LNCaP clone FGC (cell line): Measurements from ENCODE around the gene NFIB.

Experiments
- DNase-seq: peaks from one replicate; pipeline ENCODE4 v3.0.0-alpha.2; 2011; ENCODE audit warnings: low read depth
- H3K4me3 ChIP-seq: 2 replicates; pipeline ENCODE4 v1.5.1; 2011; ENCODE audit warnings: mild to moderate bottlenecking, low read depth, low read length, control low read depth
- TF ChIP-seq, protein P1 (sequence below): IDR thresholded peaks from 2 replicates; pipeline ENCODE4 v1.5.1; 2012; ENCODE audit warnings: mild to moderate bottlenecking; ENCODE audit not compliant: control insufficient read depth, insufficient read depth; ENCODE audit errors: extremely low read depth

NFIB gene

GRCh38 chr9:14216612-14217194 lies 97.2 kb downstream of the NFIB start:
- TF ChIP-seq, protein P1, sequence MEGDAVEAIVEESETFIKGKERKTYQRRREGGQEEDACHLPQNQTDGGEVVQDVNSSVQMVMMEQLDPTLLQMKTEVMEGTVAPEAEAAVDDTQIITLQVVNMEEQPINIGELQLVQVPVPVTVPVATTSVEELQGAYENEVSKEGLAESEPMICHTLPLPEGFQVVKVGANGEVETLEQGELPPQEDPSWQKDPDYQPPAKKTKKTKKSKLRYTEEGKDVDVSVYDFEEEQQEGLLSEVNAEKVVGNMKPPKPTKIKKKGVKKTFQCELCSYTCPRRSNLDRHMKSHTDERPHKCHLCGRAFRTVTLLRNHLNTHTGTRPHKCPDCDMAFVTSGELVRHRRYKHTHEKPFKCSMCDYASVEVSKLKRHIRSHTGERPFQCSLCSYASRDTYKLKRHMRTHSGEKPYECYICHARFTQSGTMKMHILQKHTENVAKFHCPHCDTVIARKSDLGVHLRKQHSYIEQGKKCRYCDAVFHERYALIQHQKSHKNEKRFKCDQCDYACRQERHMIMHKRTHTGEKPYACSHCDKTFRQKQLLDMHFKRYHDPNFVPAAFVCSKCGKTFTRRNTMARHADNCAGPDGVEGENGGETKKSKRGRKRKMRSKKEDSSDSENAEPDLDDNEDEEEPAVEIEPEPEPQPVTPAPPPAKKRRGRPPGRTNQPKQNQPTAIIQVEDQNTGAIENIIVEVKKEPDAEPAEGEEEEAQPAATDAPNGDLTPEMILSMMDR, result no peak
- no peak overlapping the region for H3K4me3 ChIP-seq
- DNase-seq, result no peak

DNA sequence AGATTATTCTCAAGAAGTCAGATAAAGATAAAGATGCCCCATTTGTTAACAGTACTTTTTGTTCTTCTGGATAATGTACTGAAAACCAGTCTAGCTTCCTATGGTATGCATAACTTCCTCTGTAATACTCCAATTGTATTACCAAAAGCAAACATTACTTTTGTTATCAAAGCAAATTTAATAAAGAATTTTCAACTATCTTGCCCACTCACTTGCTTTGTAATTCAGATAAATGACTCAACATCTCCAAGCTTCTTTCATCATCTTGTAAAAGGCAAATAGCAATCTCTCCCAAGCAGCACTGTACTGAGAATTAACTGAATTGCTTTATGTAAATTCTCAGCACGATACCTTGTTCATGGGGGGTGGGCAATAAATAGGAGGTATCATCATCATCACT lies 98.3 kb downstream of the NFIB start:
- DNase-seq, result no peak
- TF ChIP-seq, protein P1, result no peak
- no peak overlapping the region for H3K4me3 ChIP-seq

DNA sequence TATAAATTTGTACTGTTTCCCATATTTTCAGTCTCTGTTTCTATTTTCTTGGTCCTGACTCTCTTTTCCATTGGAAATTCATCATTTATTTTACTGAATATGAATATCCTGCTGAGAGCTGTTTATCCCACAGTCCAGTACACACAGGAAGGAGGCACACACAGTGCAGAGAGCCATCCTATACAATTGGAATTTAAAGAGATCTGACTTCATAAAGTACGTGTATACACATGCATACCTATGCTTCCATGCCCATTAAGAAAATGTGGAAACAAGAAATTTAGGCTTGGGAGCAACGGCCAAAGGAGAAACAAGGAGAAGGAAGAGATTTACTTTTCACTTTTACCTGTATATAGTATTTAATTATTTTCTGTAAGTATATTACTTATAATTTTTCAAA lies 99.2 kb downstream of the NFIB start:
- TF ChIP-seq, protein P1, result no peak
- H3K4me3 ChIP-seq, result no peak overlapping the region
- DNase-seq, result no peak

GRCh38 chr9:14214065-14214684 lies 99.8 kb downstream of the NFIB start:
- H3K4me3 ChIP-seq, result no peak overlapping the region
- TF ChIP-seq, protein P1, result no peak

GRCh38 chr9:14213504-14213903 lies 100.4 kb downstream of the NFIB start:
- TF ChIP-seq, protein P1, result no peak
- DNase-seq, result no peak

More at GRCh38 chr9:14214065-14214684, 99.8 kb downstream of the NFIB start:
- DNase-seq, result no peak

GRCh38 chr9:14212697-14213420 lies 101.1 kb downstream of the NFIB start:
- TF ChIP-seq, protein P1, result no peak
- DNase-seq, result peak; percentile 46
- H3K4me3 ChIP-seq, result no peak overlapping the region

More at GRCh38 chr9:14213504-14213903, 100.4 kb downstream of the NFIB start:
- H3K4me3 ChIP-seq, result no peak overlapping the region
